GM13976 (cell line): ENCODE data around the gene ZDHHC9.
"Not testable (repeated sequence)": the region's sequence is repeated elsewhere in the genome, so short reads cannot be mapped to it uniquely, and the experiment has no call there.

Experiments
- DNase-seq: peaks from one replicate; pipeline ENCODE4 v3.0.0; 2012; ENCODE audit warnings: low spot score
- in situ Hi-C: fragments of 300-500 bp; cut with MboI; formaldehyde crosslinking; loops from one replicate; pipeline ENCODE4 v1.12.0; 2022; ENCODE audit warnings: low sequenced_read_pairs, mixed read lengths, inconsistent platforms; ENCODE audit not compliant: unreplicated experiment
- TF ChIP-seq, protein P1 (sequence below): IDR thresholded peaks from 2 replicates; pipeline ENCODE4 v1.5.1; 2012; ENCODE audit warnings: borderline replicate concordance, mild to moderate bottlenecking; ENCODE audit not compliant: insufficient read depth; ENCODE audit errors: extremely low read depth, missing control alignments, control extremely low read depth

The ZDHHC9 gene

DNA sequence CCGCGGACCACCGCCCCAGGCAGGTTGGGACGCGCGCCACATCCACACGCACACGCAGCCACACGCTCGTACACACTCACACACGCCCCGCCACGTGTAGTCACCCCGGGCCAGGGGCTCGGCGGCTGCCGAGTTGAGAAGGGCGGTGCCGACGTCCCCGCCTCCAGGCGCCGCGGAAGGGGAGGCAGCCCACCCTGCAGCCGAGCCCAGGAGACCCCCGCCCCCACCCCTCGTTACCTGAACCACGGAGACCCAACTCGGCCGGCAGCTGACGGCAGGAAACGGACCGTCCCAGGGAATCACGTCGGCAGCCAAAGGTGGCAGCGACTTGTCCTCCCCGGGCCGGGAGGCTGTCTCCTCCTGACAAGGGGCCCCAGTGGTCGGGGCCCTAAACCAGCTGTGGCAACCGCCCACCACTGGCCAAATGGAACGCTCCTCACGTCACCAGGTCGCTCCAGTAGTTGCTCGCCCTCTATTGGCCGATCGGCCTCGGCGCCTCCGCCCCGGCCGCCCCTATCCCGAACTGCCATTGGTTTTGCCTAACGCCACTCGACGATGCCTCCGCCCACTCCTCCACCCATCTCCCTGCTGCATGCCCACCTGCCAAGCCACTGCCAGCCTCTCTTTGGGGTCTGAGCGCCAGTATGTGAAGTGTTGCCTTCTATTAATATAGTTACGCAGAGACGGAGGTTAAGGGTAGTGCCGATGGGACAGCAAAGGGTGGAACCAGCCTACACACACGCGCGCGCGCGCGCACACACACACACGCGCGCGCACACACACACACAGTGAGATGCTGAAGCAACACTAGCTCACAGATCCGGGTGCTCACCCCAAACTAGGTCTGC is at the start of gene ZDHHC9:
TSS of gene ZDHHC9 (minus strand) at position 428 of the 848 bp plus-strand sequence. CDS start 1,941 bp downstream, outside the sequence.
- peak; percentile 91 for DNase-seq
- TF ChIP-seq, protein P1, sequence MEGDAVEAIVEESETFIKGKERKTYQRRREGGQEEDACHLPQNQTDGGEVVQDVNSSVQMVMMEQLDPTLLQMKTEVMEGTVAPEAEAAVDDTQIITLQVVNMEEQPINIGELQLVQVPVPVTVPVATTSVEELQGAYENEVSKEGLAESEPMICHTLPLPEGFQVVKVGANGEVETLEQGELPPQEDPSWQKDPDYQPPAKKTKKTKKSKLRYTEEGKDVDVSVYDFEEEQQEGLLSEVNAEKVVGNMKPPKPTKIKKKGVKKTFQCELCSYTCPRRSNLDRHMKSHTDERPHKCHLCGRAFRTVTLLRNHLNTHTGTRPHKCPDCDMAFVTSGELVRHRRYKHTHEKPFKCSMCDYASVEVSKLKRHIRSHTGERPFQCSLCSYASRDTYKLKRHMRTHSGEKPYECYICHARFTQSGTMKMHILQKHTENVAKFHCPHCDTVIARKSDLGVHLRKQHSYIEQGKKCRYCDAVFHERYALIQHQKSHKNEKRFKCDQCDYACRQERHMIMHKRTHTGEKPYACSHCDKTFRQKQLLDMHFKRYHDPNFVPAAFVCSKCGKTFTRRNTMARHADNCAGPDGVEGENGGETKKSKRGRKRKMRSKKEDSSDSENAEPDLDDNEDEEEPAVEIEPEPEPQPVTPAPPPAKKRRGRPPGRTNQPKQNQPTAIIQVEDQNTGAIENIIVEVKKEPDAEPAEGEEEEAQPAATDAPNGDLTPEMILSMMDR: no peak
- in situ Hi-C loops: no loop called here

DNA sequence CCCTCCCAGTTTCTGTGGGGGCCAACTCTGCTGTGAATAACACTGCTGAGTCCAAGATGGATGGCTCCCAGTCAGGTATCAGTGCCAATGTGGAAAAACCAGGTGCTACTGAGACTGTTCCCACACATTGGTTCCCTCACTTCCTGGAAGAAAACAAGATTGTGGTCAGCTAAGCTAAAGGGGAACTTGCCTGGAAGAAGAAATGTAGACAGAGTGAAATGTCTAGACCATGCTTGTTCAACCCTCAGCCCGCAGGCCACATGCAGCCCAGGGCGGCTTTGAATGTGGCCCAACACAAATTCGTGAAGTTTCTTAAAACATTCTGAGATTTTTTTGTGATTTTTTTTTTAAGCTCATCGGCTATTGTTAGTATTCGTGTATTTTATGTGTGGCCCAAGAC is 33.7 kb upstream of the ZDHHC9 start:
- TF ChIP-seq, protein P1: no peak
- no peak for DNase-seq
- in situ Hi-C loops: no loop called here

DNA sequence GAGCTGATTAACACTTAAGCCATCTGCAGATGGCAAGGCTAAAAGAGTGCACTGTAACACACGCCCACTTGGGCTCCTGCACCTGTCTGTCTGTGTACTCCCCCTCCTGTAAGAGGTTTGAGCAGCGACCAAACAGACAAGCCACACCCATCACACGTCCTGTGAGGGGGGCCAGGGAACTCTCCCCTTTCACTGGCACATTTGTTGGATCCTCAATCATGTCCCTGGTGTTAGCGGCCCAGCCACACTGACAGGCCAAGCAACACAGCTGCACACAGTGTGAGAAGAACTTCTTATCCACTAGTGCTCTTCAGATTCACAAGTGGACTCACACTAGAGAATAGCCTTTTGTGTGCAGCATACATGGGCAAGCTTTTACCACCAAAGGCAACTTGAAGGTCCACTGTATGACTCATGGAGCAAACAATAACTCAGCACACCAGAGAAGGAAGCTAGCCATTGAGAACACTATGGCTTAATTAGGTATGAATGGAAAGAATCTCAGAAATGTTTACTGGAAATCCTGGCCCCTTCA is 33.2 kb upstream of the ZDHHC9 start:
- DNase-seq: no peak
- in situ Hi-C loops: no loop called here
- TF ChIP-seq, protein P1: no peak

DNA sequence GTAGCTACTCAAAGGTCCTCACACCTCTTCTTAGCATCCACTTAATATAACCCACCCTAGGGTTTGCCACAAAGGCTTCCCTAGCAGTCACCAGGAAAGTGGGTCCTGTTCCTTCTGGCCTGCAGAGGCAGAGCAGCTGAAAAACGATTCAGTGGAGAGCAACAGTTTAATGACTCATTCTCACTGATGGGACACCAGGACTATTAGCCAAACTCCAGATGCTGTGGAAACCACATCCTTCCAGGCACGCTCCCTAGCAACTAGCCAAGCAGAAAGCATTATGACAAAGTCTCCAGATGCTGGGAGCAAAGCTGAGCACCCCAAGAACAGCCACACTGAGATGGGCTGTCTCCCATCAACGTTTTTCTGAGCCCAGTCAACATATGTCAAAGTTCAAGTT is 32.0 kb upstream of the ZDHHC9 start:
- DNase-seq: no peak
- in situ Hi-C loops: no loop called here
- TF ChIP-seq, protein P1: no peak

DNA sequence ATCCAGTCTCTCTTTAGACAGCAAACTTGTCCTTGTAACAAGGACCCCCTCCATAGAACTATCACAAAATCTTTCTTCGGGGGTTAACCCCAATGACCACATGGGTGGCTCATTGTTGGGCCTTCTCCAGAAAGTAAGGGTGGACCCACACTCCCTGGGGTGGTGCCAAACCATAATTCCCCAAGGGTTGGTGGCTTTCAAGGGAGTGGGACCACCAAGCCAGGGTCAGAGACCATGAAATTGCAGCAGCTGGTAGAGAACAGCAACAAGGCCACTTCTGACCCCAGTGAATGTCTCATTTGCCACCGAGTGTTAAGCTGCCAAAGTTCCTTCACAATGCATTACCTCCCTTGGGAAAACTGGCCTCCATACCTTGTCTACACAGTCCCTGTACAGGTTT is 28.8 kb upstream of the ZDHHC9 start:
- TF ChIP-seq, protein P1: no peak
- DNase-seq: no peak
- in situ Hi-C loops: no loop called here

DNA sequence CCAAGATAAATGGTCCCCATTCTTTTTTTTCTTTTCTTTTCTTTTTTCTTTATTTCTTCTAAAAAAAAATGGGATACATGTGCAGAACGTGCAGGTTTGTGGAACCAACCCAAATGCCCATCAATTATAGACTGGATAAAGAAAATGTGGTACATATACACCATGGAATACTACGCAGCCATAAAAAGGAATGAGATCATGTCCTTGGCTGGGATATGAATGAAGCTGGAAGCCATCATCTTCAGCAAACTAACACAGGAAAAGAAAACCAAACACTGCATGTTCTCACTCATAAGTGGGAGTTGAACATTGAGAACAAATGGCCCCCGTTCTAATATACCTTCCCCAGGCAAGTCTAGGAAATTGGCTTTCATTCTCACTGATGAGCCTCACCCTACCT is 22.6 kb upstream of the ZDHHC9 start:
- DNase-seq, in situ Hi-C loops: not testable (repeated sequence)

DNA sequence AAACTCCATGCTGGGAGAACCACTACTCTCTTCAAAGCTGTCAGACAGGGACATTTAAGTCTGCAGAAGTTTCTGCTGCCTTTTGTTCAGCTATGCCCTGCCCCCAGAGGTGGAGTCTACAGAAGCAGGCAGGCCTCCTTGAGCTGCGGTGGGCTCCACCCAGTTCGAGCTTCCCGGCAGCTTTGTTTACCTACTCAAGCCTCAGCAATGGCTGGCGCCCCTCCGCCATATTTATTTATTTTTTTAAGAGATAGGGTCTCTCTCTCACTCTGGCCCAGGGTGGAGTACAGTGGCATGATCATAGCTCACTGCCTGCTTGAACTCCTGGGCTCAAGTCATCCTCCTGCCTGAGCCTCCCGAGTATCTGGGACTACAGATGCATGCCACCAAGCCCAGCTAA is 15.4 kb upstream of the ZDHHC9 start:
- DNase-seq, in situ Hi-C loops: not testable (repeated sequence)

DNA sequence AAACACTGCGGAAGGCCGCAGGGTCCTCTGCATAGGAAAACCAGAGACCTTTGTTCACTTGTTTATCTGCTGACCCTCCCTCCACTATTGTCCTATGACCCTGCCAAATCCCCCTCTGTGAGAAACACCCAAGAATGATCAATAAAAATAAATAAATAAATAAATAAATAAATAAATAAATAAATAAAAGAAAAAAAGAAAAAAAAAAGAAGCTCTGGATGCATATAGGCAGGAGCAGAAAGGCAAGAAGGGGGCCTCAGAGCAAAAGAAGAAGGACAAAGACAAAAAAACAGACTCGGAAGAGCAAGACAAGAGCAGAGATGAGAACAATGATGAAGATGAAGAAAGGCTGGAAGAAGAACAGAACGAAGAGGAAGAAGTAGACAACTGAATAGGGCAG is 8.1 kb upstream of the ZDHHC9 start:
- in situ Hi-C loops, DNase-seq: not testable (repeated sequence)
